Activated gamma-delta T cell (primary cell): ENCODE data around the gene AURKA.

Experiments
- DNase-seq: peaks from one replicate; lab custom pipeline; 2025; lab: John Stamatoyannopoulos, UW
- total RNA-seq, 2 donors: gene quantifications; one replicate each; lab custom pipeline; 2026; lab: John Stamatoyannopoulos, UW

AURKA gene
- 2.8 to 6.2 reads per million in 2 donors for total RNA-seq

DNA sequence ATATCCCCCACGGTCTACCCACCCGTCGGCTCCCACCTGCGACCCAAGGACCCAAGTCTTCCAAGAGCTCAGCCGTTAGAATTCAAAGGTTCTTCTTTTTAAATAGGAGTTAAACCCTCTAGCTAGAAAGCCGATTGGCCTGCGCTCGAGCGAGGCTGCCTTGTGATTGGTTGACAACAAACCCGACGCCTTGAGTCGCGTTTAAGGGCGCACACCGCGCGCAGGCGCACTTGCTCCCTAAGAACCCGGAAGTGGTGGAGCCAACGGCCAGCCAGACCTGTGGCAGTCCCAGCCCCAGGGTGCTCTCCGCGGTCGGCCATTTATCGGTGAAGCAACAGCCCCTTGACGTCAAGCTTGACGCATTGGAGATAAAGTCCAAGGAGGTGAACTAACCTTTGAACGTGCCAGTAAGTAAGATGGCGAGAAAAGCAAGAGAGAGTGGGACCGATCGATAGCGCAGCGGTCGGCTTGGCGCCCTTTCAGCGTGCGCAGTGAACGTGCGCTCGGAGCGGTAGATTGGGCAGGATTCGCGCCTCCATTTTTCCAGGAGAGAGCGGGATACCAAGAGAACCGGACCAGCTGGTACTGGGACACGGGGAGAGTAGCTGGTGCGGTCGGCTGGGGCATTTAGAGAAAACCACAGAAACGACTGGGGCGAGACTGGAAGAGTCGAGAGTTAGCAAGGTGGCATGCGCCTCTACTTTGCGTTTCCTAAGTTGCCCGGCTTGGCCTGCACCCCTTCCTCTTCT is at the start of gene AURKA, which contains the start of gene CSTF1:
TSS of gene AURKA (minus strand) at position 84 of the 749 bp plus-strand sequence. CDS start 4,018 bp downstream, outside the sequence.
TSS of gene CSTF1 (plus strand) at position 514 of the 749 bp plus-strand sequence. CDS start 2,908 bp downstream, outside the sequence.
- DNase-seq = peak; percentile 98

DNA sequence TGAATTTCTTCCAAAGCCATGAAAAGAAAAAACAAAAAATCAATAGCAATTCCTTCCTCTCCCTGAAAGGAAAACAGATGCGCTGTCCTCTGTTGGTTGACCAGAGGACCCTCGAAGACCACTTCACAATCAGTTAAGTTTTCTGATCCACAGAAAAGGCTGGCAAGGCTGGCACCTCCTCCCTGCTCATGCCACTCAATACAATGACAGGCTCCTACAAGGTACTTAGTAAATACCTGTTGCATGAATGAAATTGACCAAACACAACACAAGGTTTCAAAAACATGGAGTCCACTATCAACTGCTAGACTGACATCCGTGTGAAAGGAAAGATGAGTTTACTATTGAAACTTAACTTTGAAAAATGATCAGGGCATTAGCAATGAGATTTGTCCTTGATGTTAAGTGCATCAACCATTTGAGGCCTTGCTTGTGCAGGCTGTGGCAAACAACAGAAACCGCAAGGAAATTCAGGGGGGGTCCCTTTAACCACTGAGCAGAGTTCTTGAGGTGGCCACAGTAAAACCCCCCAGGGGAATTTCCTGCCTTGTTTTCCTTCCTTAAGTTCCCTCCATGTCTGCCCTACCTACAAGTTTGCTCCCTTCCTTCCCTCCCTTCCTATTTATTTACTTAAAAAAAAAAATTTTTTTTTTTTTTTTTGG is 48.5 kb upstream of the AURKA start:
- no peak for DNase-seq

DNA sequence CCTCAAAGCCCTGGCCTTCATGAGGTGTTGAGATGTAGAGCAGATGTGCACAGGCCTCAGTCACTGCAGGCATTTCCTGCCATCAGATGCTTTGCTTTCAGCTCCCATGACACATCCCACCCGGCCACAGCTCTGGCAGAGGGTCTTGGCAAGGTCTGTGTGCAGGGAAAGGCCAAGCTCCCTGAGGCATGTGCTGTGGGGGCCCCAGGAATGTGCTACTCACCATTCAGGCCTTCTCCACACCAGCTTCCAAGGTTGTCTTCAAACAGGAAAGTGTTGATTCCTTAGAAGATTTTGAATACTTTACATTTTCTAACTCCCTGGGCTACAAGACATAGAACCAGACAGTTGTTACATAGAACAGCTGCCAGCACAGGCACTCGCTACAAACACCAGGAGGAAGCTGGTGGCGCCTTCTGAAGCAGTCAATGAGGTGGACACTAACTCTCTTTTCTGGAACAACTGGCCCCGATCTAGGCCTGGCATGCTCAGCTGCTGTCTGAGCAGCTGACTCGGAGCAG is 47.8 kb upstream of the AURKA start:
- DNase-seq = no peak

DNA sequence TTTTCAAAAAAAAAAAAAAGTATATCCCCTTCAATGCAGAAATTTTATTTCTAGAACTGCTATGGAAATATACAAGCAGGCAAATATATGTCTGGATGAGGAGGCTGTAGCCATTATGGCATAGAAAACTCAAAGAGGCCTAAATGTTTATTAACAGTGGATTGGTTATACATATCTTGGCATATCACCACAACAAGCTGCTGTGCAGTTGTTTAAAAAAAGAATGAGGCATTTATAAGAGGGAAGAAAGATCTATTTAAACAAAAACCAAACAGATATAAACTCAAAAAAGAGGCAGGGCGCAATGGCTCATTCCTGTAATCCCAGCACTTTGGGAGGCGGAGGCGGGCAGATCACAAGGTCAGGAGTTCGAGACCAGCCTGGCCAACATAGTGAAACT is 46.3 kb upstream of the AURKA start:
- no peak for DNase-seq

DNA sequence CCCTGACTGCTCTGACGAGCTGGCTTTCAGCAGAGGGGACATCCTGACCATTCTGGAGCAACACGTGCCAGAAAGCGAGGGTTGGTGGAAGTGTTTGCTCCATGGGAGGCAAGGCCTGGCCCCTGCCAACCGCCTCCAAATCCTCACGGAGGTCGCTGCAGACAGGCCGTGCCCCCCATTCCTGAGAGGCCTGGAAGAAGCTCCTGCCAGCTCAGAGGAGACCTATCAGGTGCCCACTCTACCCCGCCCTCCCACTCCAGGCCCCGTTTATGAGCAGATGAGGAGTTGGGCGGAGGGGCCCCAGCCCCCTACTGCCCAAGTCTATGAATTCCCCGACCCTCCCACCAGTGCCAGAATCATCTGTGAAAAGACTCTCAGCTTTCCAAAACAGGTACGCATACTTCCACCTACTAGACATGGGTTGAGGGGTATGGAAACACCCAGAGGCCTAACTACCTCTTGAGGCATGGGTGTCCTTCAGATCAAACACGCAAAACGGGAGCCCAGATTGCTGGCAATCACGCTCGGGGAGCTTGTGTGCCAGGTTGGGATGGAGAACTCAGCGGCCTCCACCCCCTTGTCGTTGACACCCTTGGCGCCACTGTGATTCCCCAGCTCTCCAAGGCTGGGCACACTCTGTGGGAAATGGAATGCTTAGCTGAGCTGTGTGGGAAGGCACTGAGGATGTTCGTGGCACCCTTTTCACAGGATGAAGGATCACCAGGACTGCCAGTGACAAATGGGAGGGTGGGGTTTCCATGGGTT is 45.4 kb upstream of the AURKA start:
- no peak for DNase-seq

DNA sequence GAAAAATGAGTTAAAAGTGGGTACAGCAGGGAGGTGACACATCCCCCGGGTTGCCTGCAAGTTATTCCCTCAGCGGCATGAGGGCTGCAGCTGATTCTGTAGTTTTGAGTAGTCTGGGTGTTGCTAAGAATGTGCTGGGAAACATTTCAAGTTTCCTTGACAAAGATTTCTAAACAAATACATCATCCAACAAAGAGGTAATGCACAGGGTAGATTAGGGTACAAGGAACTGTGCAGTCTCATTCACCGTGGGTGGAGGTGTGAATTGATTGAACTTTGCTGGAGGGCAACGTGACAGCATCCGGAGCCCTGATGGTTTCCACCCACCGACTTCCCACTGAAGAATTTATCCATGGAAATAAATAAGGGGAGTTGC is 41.9 kb upstream of the AURKA start:
- DNase-seq = no peak

DNA sequence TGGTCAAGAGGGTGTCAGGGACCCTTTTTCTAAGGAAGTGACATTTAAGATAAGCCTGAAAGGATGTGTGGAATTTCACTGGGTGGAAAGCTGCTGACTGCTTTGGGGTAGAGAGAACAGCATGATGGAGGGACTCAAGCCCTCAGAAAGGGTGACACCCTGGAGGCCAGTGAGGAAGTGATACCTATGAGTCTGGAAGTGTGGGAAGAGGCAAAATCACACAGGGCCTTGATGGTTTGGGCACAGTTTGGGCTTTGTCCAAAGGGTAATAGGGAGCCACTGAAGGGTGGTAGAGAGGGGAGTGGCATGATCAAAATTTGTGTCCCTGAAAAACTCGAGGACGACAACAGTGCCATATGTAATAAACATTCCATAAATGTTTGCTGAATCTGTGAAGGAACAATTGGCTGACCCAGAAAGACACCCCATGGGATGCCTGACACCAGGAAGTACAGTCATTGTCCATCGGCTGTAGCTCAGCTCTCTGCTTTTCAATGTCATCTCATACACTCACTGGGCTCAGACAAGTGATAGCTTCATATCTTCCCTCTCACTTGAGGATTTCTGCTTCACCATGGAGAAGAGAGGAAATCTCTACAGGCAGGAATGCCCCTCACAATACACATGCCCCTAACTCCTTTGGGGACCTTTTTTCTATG is 41.3 kb upstream of the AURKA start:
- DNase-seq = no peak

DNA sequence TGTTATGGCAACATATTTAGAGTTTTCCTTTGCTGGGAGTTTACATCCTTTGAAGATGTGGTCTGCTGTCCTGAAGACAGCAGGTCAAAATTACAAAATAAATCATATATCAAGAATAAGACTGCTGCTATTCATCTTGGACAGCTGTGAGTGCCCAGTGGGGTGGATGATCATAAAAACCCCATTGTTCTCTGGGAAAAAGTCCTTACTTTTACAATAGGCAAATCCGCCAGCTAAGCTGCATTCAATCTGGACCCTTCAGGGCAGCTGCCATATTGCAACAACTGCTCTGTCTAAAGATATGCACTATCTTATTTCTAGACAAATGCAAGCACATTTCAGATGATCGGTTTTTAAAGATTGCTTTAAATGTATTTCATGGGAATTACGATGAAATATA is 39.5 kb upstream of the AURKA start:
- no peak for DNase-seq

DNA sequence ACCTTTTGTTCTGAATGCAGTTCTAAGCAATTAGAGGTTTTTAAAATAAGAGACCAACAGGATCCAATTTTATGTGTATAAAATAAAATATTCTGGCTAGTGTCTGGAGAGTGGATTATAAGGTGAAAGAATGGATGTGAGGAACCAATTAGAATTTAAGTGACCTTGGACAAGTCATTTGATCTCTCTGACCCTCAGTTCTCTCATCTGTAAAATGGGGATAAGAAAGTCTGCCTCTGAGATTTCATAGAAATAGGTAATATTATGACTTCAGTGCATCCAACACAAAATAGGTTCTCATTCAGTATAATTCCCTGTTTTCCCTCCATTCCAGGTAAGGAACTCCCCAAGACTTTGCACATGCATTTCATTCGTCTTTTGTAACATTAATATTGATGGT is 38.9 kb upstream of the AURKA start:
- DNase-seq = no peak

DNA sequence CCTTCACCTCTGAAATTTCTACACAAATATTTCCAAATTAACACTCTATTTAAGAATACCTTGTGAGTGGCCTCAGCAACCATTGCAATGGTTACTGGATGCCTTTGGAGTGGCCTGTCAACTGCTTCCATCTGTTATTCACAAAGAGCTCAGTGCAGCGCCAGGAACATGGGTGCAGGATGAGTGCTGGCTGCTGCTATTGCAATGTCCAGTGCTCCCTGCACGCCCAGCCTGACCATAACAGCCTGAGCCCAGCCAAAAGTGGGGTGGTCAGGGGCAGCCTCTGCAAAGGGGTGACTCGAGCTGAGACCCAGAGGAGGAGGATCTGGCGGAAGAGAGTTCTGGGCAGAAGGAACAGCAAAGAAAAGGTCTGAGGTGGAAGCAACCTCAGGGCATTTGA is 38.4 kb upstream of the AURKA start:
- DNase-seq = no peak

DNA sequence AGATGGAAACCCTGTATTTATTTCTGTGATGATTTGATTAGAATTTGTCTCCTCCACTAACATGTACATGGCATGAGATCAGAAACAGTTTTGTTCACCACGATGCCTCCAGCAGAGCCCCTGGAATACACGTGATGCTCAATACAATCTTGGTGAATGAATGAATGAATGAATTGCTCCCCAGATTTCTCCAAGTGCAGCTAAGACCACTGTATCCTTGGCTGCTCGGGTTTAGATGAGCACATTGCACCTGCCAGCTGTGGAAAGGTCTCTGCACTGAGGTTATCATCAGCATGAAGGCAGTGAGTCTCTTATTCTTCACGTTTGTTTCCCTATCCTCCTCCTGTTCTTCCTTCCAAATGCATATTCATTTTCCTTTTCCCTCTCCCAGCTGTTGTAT is 37.9 kb upstream of the AURKA start:
- no peak for DNase-seq

DNA sequence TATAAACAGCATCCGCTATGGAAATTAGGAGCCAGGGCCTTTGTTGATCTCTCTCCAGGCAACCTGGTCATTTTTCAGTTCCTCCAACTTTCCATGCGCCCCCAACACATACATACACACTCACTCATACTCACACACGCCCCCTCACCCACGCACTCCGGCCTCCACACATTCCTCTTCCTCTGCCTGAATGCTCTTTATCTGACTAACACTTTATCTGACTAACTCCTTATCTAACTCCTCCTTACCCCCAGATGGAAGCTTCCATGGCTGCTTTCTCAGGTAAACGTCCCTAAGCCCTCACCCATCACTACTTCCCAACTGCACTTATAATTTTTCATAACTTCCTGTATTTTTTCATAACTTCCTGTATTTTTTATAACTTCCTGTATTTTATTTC is 37.5 kb upstream of the AURKA start:
- DNase-seq = no peak

DNA sequence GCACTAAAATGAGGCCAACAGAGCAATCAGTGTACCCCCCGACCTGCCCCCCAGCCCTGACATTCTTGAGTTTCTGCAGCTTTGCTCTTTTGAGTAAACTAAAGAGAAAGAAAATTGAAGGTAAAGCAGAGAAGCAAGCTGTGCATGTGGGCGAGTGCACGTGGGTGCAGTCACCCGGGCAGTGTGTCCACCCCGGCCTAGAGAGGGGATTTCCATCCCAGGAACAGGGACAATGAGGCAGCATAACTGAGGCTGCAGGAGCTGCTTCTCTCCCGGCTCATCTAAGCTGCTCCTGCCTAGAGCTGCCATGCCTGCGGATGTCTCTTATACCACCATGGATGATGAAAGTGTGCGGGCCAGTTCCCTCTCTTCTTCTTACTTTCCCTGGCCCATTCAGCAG is 36.9 kb upstream of the AURKA start:
- no peak for DNase-seq

DNA sequence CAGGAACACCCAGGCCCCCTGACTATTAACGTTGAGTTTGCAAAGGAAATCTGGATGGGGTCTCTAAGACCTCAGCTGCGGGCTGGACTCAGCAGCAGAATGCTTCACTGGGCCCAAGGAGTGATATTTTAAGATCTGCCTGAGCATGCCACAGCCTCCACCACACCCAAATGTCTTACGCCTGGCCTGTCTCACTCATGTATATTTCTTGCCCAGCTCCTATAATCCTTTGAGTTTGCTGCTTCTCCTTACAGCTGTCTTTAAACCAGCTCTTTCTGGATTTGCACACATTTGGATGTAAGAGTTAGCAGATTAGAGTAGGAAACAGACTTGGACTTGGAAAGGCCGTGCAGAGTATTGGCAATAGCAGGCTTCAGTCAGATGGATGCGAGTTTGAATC is 36.4 kb upstream of the AURKA start:
- no peak for DNase-seq

DNA sequence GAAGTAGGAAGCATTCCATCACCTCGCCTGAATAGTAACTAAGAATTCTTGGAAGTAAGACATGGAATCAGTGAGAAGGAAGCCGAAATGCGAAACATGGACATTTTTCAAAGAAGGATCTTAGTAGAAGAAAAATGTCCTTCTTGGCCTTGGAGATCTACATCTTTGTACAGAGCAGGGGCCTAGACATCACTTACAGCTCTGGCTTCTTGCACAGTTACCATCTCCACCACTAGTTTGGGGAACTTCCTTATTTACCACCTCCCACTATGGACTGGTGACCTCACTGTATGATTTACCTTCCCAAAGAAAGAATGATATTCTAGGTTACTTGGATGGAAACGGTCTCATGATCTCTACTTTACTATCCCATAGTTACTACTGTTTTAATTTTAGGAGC is 35.8 kb upstream of the AURKA start:
- DNase-seq = no peak

DNA sequence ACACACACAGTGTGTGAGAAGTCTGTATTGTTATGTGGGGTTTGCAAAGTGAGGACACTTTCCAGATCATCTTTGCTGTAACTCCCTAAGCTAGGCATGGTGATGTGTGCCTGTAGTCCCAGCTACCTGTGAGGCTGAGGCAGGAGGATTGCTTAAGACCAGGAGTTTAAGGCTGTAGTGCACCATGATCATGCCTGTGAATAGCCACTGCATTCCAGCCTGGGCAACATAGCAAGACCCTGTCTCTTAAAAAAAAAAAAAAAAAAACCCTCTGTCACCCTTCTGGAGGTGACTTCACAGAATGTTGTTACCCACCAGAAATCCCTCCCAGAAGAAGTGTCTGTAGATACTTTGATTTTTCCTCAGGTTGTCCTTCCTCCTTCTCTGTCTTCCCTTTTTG is 34.9 kb upstream of the AURKA start:
- no peak for DNase-seq

DNA sequence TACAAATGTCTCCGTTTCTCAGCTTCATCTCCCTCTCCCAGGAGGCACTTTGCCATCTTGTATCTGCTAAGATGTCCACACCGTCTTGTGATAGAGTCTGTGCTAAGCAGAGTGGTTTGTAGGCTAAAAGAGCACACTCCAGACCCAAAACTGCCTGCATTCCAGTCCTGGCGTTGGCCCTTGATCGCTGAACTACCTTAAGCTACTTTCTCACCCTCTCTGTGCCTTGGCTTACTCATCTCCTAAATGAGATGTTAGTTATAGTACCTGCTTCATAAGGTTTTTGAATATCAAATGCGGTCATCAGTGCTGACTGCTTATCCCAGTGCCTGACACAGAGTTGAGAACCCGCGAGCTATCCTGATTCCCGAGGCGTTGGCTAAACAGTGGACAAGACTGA is 34.0 kb upstream of the AURKA start:
- DNase-seq = no peak

DNA sequence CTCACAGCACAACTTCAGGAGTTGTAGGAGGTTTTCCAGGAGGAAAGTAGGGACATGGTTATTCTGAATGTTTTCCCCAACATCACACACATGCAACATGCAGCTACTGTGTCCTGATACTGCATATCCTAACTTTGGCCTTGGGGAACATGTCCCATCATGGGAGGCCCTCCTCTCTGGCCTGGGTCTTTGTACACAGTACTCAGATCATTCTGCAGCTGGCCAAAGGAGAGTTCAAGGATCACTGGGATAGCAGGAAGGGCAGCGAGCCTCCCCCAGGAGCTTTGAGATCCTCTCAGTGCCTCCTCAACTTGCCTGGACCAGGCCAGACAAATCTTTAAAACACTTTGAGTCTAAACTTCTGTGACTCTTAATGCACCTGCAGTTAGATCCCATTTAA is 32.9 kb upstream of the AURKA start:
- DNase-seq = no peak

DNA sequence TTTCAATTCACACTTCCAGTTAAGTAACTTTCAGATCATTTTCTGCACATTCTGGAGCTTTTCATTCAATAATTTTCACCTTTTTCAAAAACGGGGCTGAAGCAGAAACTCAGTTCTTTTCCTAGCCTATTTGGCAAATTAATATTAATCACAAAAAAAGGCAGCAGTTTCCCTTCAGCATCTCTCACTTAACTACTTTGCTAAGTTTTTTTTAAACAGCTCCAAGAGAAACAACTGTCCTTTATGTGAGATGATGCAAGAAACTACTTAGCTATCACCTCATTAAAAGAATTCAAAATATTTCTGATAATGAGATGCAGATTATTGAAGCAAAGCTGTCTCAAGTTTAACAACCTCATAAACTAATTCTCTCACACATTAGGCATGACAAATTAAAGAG is 31.9 kb upstream of the AURKA start:
- DNase-seq = no peak

DNA sequence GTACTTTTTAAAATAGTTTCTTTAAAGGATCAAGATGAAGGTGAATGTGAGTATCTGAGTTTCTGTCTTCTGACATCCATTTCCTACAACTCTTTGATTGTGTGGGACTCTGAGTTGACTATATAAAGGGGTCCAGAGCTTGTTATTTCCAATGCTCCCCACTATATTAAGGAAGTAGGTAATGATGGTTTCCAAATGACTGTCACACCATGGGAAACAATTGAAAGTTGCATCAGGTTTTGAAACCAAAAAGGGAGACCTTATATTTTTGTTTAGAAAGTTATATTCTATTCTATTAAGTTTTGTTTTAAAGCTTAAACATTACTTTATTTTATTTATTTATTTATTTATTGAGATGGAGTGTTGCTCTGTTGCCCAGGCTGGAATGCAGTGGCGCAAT is 31.2 kb upstream of the AURKA start:
- DNase-seq = no peak

DNA sequence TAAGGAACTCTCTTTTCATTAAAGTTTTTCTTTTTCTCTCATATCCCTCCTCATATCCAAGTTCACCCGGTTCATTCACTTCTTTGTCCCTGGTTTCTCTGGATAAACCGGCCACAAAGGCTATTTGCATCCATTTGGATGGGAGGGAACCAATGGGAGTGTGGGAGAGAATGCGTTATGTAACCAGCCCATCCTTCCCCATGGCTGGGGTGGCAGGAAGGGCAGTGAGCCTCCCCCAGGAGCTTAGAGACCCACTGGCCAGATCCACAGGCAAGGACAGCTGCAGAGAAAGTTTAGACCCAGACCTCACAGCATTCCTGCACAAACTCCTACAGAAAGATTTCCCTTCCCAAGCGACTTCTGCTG is 30.8 kb upstream of the AURKA start:
- DNase-seq = no peak
